GM19193 (cell line): Measurements from ENCODE around the gene GPRC5C.

Source experiments
- POLR2A ChIP-seq: IDR thresholded peaks from 4 replicates; pipeline ENCODE4 v1.6.1; 2011; ENCODE audit not compliant: insufficient read depth, insufficient read length; ENCODE audit errors: extremely low read depth

The GPRC5C gene

GRCh38 chr17:74402048-74402447, 29.8 kb upstream of the GPRC5C start:
- TF ChIP-seq POLR2A, result no peak

GRCh38 chr17:74403512-74404137, 28.3 kb upstream of the GPRC5C start:
- TF ChIP-seq POLR2A, result no peak

- TF ChIP-seq POLR2A, result no peak
These were observed 27.7 kb upstream of the GPRC5C start for GRCh38 chr17:74404218-74404617.

- no peak for TF ChIP-seq POLR2A
These were observed 27.1 kb upstream of the GPRC5C start for GRCh38 chr17:74404789-74405188.

GRCh38 chr17:74407384-74407783, 24.5 kb upstream of the GPRC5C start:
- TF ChIP-seq POLR2A, result no peak

- no peak for TF ChIP-seq POLR2A
These were observed 23.6 kb upstream of the GPRC5C start for GRCh38 chr17:74408262-74408661.

- TF ChIP-seq POLR2A, result no peak
These were observed 23.1 kb upstream of the GPRC5C start for GRCh38 chr17:74408815-74409214.

GRCh38 chr17:74410001-74410443, 21.9 kb upstream of the GPRC5C start:
- no peak for TF ChIP-seq POLR2A

GRCh38 chr17:74412581-74412980, 19.3 kb upstream of the GPRC5C start:
- no peak for TF ChIP-seq POLR2A

- no peak for TF ChIP-seq POLR2A
These were observed 18.4 kb upstream of the GPRC5C start for GRCh38 chr17:74413491-74413890.

GRCh38 chr17:74414510-74414909, 17.4 kb upstream of the GPRC5C start:
- no peak for TF ChIP-seq POLR2A

GRCh38 chr17:74415608-74416396, 16.1 kb upstream of the GPRC5C start:
- TF ChIP-seq POLR2A, result no peak

GRCh38 chr17:74417178-74418045, 14.5 kb upstream of the GPRC5C start:
- no peak for TF ChIP-seq POLR2A

GRCh38 chr17:74419928-74420411, 11.9 kb upstream of the GPRC5C start:
- no peak for TF ChIP-seq POLR2A

GRCh38 chr17:74424117-74424516, 7.8 kb upstream of the GPRC5C start:
- no peak for TF ChIP-seq POLR2A
